IMR-90 (cell line): ENCODE results near the gene B3GAT1. TPM values are rescaled to one million over a fixed set of nuclear protein-coding genes. Genes with fewer than 3 reads are reported as not detected.

Experiments used
- ATAC-seq: fragments of 200-7000 bp; cut with Tn5 transposase; 2 replicates; pipeline ENCODE4 v1.9.1; 2020; ENCODE audit warnings: low read depth, mild to moderate bottlenecking, moderate library complexity
- BruUV-seq: library from RNA; stranded (reverse); fragments of 400-500 nt; replicated peaks from 2 replicates; lab custom pipeline; 2021; lab: Mats Ljungman, UMichigan
- CTCF ChIA-PET: fragments of 300-600 bp; formaldehyde crosslinking; extraction: SDS; loops from one replicate; lab custom pipeline; 2021; ENCODE audit warnings: antibody characterized with exemption; lab: Yijun Ruan, JAX
- POLR2A ChIA-PET: fragments of 300-600 bp; sonication (Branson Sonifier 250); formaldehyde crosslinking; loops from one replicate; lab custom pipeline; 2022; ENCODE audit warnings: antibody characterized with exemption; ENCODE audit not compliant: unreplicated experiment; lab: Charles Lee
- DNase-seq: peaks from one replicate; pipeline ENCODE4 v3.0.0; 2013
- H2AFZ ChIP-seq: replicated peaks from 2 replicates; pipeline ENCODE3; 2013; ENCODE audit warnings: low read length, mild to moderate bottlenecking; ENCODE audit not compliant: poor library complexity
- H2AK5ac ChIP-seq: 2 replicates; pipeline ENCODE4 v1.6.1; 2013; ENCODE audit warnings: low read depth, low read length, inconsistent platforms
- H2AK9ac ChIP-seq: replicated peaks from 2 replicates; pipeline ENCODE3; 2013; ENCODE audit warnings: mild to moderate bottlenecking, low read depth, low read length, moderate library complexity; ENCODE audit not compliant: poor library complexity
- H2BK120ac ChIP-seq: 2 replicates; pipeline ENCODE4 v1.6.1; 2013; ENCODE audit warnings: low read depth, low read length, inconsistent platforms
- H2BK15ac ChIP-seq: 3 replicates; pipeline ENCODE4 v1.6.1; 2013; ENCODE audit warnings: low read depth, low read length, inconsistent platforms
- H2BK20ac ChIP-seq: 2 replicates; pipeline ENCODE4 v1.6.1; 2013; ENCODE audit warnings: low read depth, mild to moderate bottlenecking, inconsistent platforms, low read length, moderate library complexity
- H2BK5ac ChIP-seq: 2 replicates; pipeline ENCODE4 v1.6.1; 2013; ENCODE audit warnings: mild to moderate bottlenecking, low read depth, low read length, inconsistent platforms; ENCODE audit not compliant: poor library complexity, severe bottlenecking
- H3K14ac ChIP-seq: replicated peaks from 2 replicates; pipeline ENCODE4 v1.6.1; 2013; ENCODE audit warnings: low read depth, low read length, inconsistent platforms
- H3K18ac ChIP-seq: 2 replicates; pipeline ENCODE4 v1.6.1; 2013; ENCODE audit warnings: low read depth, low read length, control low read depth
- H3K23ac ChIP-seq: 2 replicates; pipeline ENCODE4 v1.6.1; 2013; ENCODE audit warnings: low read depth, low read length, inconsistent platforms
- H3K27ac ChIP-seq: 2 replicates; pipeline ENCODE4 v1.5.1; 2013; ENCODE audit warnings: mild to moderate bottlenecking, control low read depth, low read length; ENCODE audit not compliant: insufficient read depth
- H3K27me3 ChIP-seq: 2 replicates; pipeline ENCODE4 v1.6.1; 2013; ENCODE audit warnings: low read length; ENCODE audit not compliant: control insufficient read depth, insufficient read depth
- H3K36me3 ChIP-seq: 2 replicates; pipeline ENCODE4 v1.6.1; 2013; ENCODE audit warnings: low read length, mixed read lengths; ENCODE audit not compliant: control insufficient read depth, insufficient read depth
- H3K4ac ChIP-seq: 2 replicates; pipeline ENCODE4 v1.6.1; 2013; ENCODE audit warnings: low read depth, low read length, inconsistent platforms
- H3K4me1 ChIP-seq: 2 replicates; pipeline ENCODE4 v1.6.1; 2013; ENCODE audit warnings: low read length, mixed read lengths; ENCODE audit not compliant: control insufficient read depth, insufficient read depth
- H3K4me2 ChIP-seq: 2 replicates; pipeline ENCODE4 v1.6.1; 2013; ENCODE audit warnings: low read depth, mild to moderate bottlenecking, control low read depth, low read length, moderate library complexity
- H3K4me3 ChIP-seq: 2 replicates; pipeline ENCODE4 v1.5.1; 2013; ENCODE audit warnings: low read depth, mild to moderate bottlenecking, control low read depth, low read length, moderate library complexity; ENCODE audit not compliant: insufficient read depth
- H3K56ac ChIP-seq: 2 replicates; pipeline ENCODE4 v1.6.1; 2013; ENCODE audit warnings: low read length, inconsistent platforms; ENCODE audit not compliant: insufficient read depth; ENCODE audit errors: extremely low read depth
- H3K79me1 ChIP-seq, 2 experiments: 2 replicates each; pipeline ENCODE4 v1.6.1; 2013; ENCODE audit warnings: low read length in 2 of 2, inconsistent platforms in 1 of 2, low read depth in 1 of 2
- H3K9ac ChIP-seq: 2 replicates; pipeline ENCODE4 v1.6.1; 2013; ENCODE audit warnings: low read depth, low read length, control low read depth
- H3K9me1 ChIP-seq: 2 replicates; pipeline ENCODE4 v1.6.1; 2013; ENCODE audit warnings: low read length, inconsistent platforms; ENCODE audit not compliant: insufficient read depth
- H3K9me3 ChIP-seq: 2 replicates; pipeline ENCODE4 v1.6.1; 2013; ENCODE audit warnings: low read length; ENCODE audit not compliant: control insufficient read depth, insufficient read depth
- H4K20me1 ChIP-seq: 2 replicates; pipeline ENCODE4 v1.6.1; 2013; ENCODE audit warnings: low read length, inconsistent platforms; ENCODE audit not compliant: insufficient read depth
- H4K5ac ChIP-seq: 2 replicates; pipeline ENCODE4 v1.6.1; 2013; ENCODE audit warnings: mild to moderate bottlenecking, low read depth, low read length, control low read depth
- H4K8ac ChIP-seq, 2 experiments: 2 replicates each; pipeline ENCODE4 v1.6.1; 2013; ENCODE audit warnings: low read depth in 2 of 2, low read length in 2 of 2, control low read depth in 1 of 2, inconsistent platforms in 1 of 2
- H4K91ac ChIP-seq: 2 replicates; pipeline ENCODE4 v1.6.1; 2013; ENCODE audit warnings: low read depth, low read length, inconsistent platforms; ENCODE audit not compliant: insufficient read depth
- CTCF ChIP-seq: conservative IDR thresholded peaks from 2 replicates; pipeline ENCODE4 v1.5.1; 2012; ENCODE audit warnings: mild to moderate bottlenecking, low read depth, low read length, improper control_type of control experiment
- POLR2A ChIP-seq: IDR thresholded peaks from 2 replicates; pipeline ENCODE4 v1.6.1; 2012; ENCODE audit warnings: mild to moderate bottlenecking, low read depth, low read length
- RCOR1 ChIP-seq: IDR thresholded peaks from 2 replicates; pipeline ENCODE4 v1.6.1; 2012; ENCODE audit warnings: mild to moderate bottlenecking, low read length, improper control_type of control experiment; ENCODE audit not compliant: insufficient replicate concordance
- RFX5 ChIP-seq: IDR thresholded peaks from 2 replicates; pipeline ENCODE4 v1.8.0; 2012; ENCODE audit warnings: low read depth, mild to moderate bottlenecking, low read length, moderate library complexity
- WGBS, 2 experiments: methylation state at CpG; one replicate each; pipeline versions ENCODE4 v1.1.5 to v1.1.7; 2013; ENCODE audit warnings: missing lambda C conversion rate in 2 of 2; ENCODE audit not compliant: insufficient read length in 1 of 2; ENCODE audit errors: extremely low coverage in 2 of 2; 5-methylcytosine and 5-hydroxymethylcytosine counted together
- dilution Hi-C: fragments of 300-500 bp; cut with HindIII; formaldehyde crosslinking; loops from one replicate; pipeline ENCODE4 v1.14.3; 2018; ENCODE audit warnings: low sequenced_read_pairs; ENCODE audit not compliant: unreplicated experiment
- in situ Hi-C: fragments of 300-500 bp; cut with MboI; formaldehyde crosslinking; loops from 3 replicates; pipeline ENCODE4 v1.14.3; 2019; ENCODE audit warnings: low sequenced_read_pairs, inconsistent platforms, mixed read lengths
- intact Hi-C: fragments of 100-400 bp; cut with micrococcal nuclease; formaldehyde crosslinking; loops from 2 replicates; pipeline ENCODE4 v1.10.0; 2022
- polyA plus RNA-seq, 3 experiments: library from polyadenylated mRNA; depleted of rRNA; stranded (reverse); fragments of >200 nt; gene quantifications; 2 replicates each; pipeline ENCODE4 v1.2.3, GENCODE V29; 2012; ENCODE audit warnings: low replicate concordance in 1 of 3
- total RNA-seq: library from RNA; depleted of rRNA; stranded (reverse); fragments of >200 nt; gene quantifications from 2 replicates; pipeline ENCODE4 v1.2.3, GENCODE V29; 2012

The B3GAT1 gene
- total and polyA plus RNA-seq, 2 of the 4 experiments (the other 2 are of a cell fraction): not detected

GRCh38 chr11:134401825-134402809 is 9.9 kb downstream of the B3GAT1 start (continued):
- TF ChIP-seq RCOR1 (no peak), POLR2A (no peak)

- Histone ChIP-seq H4K20me1 (no peaks in the 10 kb centered on the region), H3K9me3 (peaks cover 41% of the 10 kb centered on the region), H3K4me1 (no peaks in the 10 kb centered on the region), H3K36me3 (no peaks in the 10 kb centered on the region), H3K79me1 (no peaks in the 10 kb centered on the region), H2AFZ (no peak overlapping the region), H3K27me3 (no peaks in the 10 kb centered on the region), H2AK9ac (no peak overlapping the region), H3K18ac (no peak overlapping the region), H4K91ac (no peak overlapping the region), H2BK15ac (no peak overlapping the region), H3K56ac (no peak overlapping the region), H3K23ac (no peak overlapping the region), H3K9me1 (no peaks in the 10 kb centered on the region), H3K4ac (no peak overlapping the region), H3K9ac (no peak overlapping the region), H2BK20ac (no peak overlapping the region), H3K14ac (no peak overlapping the region), H4K5ac (no peak overlapping the region), H2BK5ac (no peak overlapping the region), H2AK5ac (no peak overlapping the region), H3K27ac (no peak overlapping the region), H2BK120ac (no peak overlapping the region), H4K8ac (no peak overlapping the region), H3K4me3 (no peak overlapping the region), H3K4me2 (no peak overlapping the region)
- in situ Hi-C loops: no loop called here
- no TSS peak for BruUV-seq
- TF ChIP-seq RFX5 (no peak), CTCF (no peak)
- intact Hi-C loops: no loop called here
- dilution Hi-C loops: no loop called here
- POLR2A ChIA-PET: no interaction called here
- CTCF ChIA-PET: no interaction called here
- no peak for DNase-seq
- ATAC-seq: no peak
- WGBS, 2 experiments: 50% methylated on average over 1 of the region's 7 CpGs; no CpG with 5 or more reads in 1 of the 2 experiments
Observed at GRCh38 chr11:134399996-134400395, 12.0 kb downstream of the B3GAT1 start.
